Lung microvascular endothelial cell (primary cell): Measurements from ENCODE around the gene NPIPB9. TPM values are rescaled to one million over a fixed set of nuclear protein-coding genes. Genes with fewer than 3 reads are reported as not detected.

Experiments
- DNase-seq, 2 donors: peaks; one replicate each; pipeline versions ENCODE4 v3.0.0 to v3.0.0-alpha.2; 2010; ENCODE audit warnings: low read depth in 2 of 2
- total RNA-seq: library from RNA; depleted of rRNA; stranded (reverse); fragments of >200 nt; gene quantifications from 2 replicates; pipeline ENCODE4 v1.2.1, GENCODE V29; 2014

The NPIPB9 gene
- total RNA-seq, 1 donor from 2014 or later = 1.4 TPM

- peak in 1 of 2 donors; percentile 14 for DNase-seq
Measured at GRCh38 chr16:28821874-28822519, 70.4 kb downstream of the NPIPB9 start.

Other genes with a start within 250 kb of the NPIPB9 start
- gene IL27, start 245.0 kb upstream of the NPIPB9 start, total RNA-seq = not detected in 2 replicates
- 0.44 and 11.9 TPM in 2 replicates for gene NUPR1, start 212.8 kb upstream of the NPIPB9 start, total RNA-seq
- 5.9 and 9.1 TPM in 2 replicates for gene SGF29, start 197.9 kb upstream of the NPIPB9 start, total RNA-seq
- not detected in 2 replicates for gene SULT1A2, start 154.7 kb upstream of the NPIPB9 start, total RNA-seq
- 0.40 and 3.9 TPM in 2 replicates for gene SULT1A1, start 141.7 kb upstream of the NPIPB9 start, total RNA-seq
- gene NPIPB8, start 113.7 kb upstream of the NPIPB9 start, total RNA-seq = 0.20 TPM in 1 of 2 replicates, not detected in the other
- 171 and 216 TPM in 2 replicates for gene EIF3C, start 40.3 kb upstream of the NPIPB9 start, total RNA-seq
- 15.7 and 22.8 TPM in 2 replicates for gene ATXN2L, start 71.2 kb downstream of the NPIPB9 start, total RNA-seq
- 88.9 and 94.6 TPM in 2 replicates for gene TUFM, start 94.6 kb downstream of the NPIPB9 start, total RNA-seq
- gene SH2B1, start 112.1 kb downstream of the NPIPB9 start, total RNA-seq = 8.1 and 9.9 TPM in 2 replicates
- gene ATP2A1, start 126.7 kb downstream of the NPIPB9 start, total RNA-seq = under 0.01 TPM in 2 replicates
- gene RABEP2, start 173.5 kb downstream of the NPIPB9 start, total RNA-seq = 25.3 and 31.2 TPM in 2 replicates
- gene CD19, start 180.2 kb downstream of the NPIPB9 start, total RNA-seq = 0.20 TPM in 1 of 2 replicates, not detected in the other
- 16.8 and 21.0 TPM in 2 replicates for gene NFATC2IP, start 199.2 kb downstream of the NPIPB9 start, total RNA-seq
- 21.4 and 26.0 TPM in 2 replicates for gene SPNS1, start 223.0 kb downstream of the NPIPB9 start, total RNA-seq
- 0.22 and 0.79 TPM in 2 replicates for gene LAT, start 233.3 kb downstream of the NPIPB9 start, total RNA-seq